ENCODE results near the gene CD300H. TPM values are rescaled to one million over a fixed set of nuclear protein-coding genes. Genes with fewer than 3 reads are reported as not detected.

The CD300H gene
- polyA plus RNA-seq, 12 donors, result 0.32 to 0.37 TPM; not detected in 10

DNA sequence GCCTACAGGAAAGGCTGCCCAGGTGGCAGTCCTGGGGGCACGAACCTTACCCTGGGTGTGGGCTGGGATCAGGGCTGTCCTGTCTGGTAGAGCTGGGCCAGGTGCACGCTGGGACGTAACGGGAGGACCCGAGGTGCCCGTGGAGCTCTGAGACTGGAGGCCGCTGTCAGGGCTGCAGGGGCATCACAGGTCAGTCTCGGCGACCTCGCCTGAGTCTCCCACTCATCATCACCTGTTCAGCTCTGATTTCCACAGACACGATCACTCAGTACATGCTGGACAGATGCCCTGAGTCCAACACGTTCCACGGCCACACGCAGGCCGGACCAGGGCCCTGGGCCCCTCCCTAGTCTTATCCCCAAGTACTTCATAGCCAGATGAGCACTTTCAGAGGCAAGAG, 16.7 kb downstream of the CD300H start:
- DNase-seq, result no peak

DNA sequence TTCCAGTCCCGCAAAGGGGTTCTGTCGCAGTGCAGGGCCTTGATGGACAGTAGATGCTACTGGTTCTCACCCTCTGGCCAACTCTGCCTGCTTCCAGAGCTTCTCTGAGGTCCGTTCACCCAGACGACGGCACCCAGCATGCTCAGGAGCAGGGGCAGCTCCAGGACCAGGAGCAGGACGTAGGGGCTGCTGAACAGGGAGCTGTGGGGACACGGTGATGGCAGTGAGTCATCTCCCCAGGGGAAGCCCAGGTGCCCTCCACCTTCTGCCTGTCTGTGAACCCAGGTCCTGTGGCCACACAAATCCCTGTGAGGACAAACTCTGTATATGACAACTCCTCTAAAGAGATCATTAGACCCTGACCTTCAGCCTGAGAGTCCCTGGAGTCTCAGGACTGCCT, 18.0 kb downstream of the CD300H start:
- DNase-seq, result no peak

DNA sequence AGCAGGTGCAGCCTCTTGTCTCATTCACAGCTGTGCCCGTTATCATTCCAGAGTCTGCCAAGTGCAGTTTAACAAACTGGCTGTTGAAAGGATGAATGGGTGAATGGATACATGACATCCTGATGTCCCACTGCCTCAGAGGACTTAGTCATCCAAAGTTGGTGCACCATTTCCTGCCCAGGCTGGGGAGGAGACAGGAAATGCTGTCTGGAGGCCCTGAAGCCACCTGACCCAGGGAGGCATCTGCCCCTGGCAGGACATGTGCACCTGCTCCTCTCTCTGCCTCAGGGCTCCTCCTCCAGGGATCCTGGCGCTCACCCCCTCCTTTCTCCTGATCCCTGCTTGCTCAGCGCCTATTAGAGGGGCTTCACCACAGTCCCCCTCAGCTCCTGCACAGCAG, 19.6 kb downstream of the CD300H start:
- no peak for DNase-seq

DNA sequence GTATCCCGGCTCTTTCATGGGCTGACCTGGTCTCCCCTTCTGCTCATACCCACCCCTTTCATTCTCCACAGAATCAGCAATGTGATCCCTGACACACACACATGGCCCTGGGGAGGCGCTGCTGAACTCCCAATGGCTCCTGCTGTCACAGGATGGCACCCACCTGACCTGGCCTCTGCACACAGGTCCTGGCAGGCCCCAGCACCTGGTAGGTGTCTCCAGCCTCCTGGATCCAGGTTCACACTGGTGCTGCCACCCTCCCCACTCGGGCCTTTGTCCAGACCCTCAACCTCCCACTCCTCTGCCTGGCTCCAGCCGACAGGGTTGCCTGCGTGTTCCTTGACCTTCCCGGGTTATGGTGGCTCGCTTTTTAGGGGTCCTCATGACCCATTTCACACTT, 20.0 kb downstream of the CD300H start:
- no peak for DNase-seq

DNA sequence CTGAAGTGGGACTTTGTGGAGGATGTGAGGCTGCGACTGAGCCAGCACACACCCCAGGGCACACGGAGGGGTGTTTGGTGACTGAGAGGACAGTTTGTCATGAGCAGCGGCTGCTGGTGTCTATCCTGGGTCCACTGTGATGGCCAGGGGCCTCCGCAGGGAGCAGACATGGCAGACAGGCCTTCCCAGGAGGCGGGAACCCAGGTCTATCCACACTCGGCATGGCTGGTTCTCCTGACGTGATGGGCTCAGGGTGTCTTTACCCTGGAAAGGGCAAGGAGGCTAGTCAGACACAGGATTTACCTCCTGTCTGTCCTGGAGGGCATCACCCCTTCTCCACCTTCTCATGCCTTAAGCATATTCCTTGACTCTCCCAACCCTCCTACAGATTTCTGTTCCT, 20.7 kb downstream of the CD300H start:
- DNase-seq, result no peak

DNA sequence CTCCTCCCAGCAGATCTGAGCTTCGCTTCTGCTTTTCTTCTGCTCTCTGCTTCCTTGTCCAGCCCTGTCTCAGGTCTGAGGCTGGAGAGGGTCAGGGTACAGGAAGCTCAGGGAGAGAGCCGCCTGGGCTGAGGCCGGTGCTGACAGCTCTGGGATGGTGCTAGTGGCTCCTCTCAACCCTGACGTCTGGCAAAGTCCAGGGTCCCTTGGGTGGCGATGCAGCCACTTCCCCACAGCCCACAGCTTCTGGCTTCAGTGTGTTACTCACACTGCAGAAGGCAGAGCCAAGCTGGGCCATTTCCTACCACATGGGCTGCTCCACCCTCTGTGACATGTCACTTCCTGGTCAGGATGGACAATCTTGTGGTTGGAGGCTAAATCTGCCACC, 21.5 kb downstream of the CD300H start, which contains the start of gene CD300C:
CD300C (minus strand) TSS at position 273 of the 388 bp plus-strand sequence. CDS start 333 bp downstream, outside the sequence.
- no peak for DNase-seq

DNA sequence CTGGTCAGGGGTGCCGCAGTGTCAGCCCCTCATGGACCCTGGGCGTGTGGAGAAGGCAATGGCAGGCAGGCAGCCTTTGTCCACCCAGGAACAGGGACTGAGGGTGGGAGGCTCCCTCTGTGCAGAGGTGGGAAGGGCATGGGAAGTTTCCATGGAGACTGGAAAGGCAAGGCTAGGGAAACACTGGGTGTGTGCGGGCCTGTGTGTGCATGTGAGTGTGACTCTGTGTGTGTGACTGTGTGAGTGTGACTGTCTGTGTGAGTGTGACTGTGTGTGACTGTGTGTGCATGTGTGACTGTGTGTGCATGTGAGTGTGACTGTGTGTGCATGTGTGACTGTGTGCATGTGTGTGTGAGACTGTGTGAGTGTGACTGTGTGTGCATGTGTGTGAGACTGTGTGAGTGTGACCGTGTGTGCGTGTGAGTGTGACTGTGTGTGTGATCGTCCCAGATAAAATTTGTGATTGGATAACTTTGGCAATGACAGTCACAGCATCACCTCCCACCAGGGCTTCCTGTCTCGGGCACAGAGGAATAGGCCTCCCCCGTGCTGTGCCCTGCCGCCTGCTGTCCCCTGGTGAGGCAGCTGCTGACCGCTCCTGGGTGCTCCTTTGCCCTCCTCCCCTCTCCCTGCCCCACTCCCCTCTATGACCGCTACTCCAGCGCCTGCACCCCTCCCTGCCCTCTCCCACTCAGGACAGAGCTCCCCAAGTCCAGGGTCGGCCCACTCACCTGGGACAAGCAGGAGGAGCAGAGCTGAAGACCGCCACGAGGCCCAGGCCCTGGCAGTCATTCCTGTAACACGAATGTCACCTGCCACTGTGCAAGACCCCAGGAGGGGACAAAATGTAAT, 22.1 kb downstream of the CD300H start:
- no peak for DNase-seq

DNA sequence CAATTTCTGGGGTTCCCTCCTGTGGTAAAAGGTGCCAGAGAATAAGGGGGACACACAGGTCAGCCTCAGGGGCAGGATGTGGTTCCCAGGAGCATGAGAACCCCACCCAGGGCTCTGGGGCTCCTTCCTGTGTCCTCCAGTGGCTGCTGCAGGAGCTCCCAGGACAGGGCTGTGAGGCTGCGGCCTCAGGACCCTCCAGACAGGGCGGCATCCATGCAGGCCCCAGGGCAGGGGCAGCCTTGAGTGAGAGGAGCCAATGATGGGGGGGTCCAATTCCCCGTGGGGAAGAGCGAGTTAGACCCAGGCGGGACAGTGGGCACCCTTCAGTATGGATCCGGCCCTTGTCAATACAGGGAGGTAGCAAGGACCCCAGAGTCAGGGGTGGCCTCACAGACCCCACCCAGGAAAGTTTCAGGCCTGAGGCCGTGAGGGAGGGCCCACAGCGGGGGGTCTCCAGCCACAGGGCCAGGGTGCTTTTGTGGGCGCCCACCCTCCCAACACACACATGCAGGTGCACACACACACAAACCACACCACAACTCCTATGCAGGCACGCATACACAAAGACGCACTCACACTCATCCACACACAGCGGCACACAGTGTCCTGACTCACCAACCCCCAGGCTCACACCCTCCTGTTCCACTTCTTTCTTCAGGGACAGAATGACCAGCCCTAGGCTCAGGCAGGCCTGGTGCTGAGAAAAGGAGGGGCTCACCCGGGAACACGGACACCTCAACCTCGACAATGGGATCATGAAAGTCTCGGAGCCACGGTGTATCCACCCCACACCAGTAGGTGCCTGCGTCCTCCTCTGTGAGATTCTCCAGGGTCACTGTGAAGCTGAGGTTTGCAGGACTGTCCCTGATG, 23.2 kb downstream of the CD300H start:
- DNase-seq, result no peak

DNA sequence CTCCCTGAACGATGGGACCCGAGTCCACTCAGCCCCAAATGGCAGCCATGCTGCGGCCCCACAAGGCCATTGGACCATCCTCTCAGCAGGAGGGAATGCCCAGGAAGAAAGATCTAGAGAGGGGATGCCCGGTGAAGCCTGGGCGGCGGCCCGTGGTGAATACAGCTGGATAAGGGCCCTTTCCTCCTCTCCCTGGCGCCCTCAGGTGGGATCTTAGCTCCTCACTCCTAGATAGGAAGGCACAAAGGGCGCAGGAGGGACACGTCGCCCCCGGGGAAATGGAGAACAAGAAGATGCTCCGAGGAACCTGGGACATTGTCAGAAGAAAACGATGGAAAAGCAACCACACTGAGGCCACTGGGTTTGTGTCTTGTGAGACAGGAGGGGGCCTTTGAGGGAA, 23.9 kb downstream of the CD300H start:
- no peak for DNase-seq

DNA sequence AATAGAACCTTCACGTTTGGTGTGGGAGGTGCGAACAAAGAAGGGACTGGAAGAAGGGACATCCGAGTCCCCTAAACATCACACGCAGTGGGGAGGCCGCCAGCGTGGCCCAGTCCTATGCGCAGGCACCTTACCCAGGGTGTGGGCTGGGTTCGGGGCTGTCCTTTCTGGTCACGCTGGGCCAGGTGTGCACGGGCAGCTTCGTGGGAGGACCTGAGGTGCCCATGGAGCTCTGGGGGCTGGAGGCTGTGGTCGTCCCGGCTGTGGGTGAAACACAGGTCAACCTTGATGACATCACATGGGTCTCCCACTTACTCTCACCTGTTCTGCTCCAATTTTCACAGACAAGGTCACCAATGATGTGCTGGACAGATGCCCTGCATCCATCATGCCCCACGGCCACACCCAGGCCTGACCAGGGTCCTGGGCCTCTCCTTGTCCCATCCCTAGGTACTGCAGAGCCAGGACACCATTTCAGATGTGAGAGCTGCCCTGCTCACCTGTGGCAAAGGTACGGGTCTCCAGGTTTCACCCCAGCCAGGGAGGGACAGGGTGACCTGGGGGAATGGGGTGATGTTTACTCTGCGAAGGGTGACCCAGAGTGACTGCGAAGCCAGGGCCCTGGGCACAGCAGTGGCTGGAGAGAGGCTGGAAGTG, 24.5 kb downstream of the CD300H start:
- no peak for DNase-seq

DNA sequence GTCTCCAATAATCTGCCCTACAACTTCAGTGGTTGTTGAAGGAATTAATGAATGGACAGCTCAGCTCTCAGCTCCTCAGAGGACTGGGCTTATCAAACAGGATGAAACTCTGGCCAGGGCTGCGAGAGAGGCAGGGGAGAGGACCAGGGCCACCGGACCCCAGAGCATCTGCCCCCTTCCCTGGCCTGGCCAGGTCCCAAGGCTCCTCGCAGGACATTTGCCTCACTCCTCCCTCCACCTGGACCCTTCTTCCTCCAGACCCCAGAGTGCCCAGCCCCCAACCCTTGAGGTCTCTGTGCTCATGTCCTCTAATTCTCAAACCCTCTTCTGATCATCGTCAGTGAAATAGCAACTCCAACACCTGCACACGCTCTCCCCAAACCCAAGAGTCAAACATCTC, 25.1 kb downstream of the CD300H start:
- DNase-seq, result no peak

DNA sequence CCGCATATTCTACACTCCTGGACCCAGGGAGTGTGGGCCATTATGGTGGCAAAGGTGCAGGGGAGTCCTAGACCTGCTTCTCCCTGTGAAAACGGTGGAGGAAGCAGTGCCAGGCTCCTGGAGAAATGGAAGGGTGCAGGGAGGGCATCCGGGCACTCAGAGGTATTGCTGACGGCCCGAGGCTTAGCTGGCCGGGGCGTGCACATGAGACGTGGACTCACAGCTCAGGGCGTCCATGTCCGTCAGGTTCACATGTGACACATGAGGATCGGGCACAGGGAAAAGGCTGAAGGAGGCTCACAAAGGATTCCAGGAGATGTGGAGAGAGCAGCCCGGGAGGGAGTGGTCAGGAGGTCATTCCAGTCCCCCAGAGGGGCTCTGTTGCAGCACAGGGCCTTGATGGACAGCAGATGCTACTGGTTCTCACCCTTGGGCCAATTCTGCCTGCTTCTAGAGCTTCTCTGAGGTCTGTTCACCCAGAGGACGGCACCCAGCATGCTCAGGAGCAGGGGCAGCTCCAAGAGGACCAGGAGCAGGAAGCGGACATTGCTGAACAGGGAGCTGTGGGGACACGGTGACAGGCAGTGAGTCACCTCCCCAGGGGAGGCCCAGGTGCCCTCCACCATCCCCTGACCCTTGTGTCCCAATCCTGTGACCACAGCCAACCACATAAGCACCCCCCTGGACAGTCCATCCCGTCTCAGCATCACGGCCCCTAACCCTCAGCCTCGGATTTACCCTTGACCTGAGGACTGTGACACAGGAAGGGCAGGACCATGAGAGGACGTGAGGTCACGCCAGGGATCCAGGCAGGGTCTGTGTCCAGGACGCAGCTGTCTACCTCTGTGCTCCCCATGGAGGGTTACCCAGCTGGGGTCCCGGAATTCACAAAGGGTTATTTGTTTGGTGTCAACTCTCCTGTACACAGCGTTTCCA, 25.9 kb downstream of the CD300H start:
- no peak for DNase-seq

DNA sequence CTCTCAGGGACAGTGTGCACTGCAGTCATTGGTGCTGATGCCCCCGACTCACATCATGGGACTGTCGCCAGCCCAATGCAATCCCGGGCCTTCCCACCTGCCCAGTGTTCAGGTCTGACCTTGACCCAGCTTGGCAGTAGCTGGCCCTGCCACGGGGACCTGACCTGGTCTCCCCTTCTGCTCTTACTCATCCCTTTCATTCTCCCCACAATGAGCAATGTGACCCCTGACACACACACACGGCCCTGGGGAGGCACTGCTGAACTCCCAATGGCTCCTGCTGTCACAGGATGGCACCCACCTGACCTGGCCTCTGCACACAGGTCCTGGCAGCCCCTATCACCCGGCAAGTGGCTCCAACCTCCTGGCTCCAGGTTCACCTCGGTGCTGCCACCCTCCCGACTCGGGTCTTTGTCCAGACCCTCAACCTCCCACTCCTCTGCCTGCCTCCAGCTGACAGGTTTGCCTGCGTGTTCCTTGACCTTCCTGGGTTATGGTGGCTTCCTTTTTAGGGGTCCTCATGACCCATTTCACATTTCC, 28.0 kb downstream of the CD300H start:
- no peak for DNase-seq

DNA sequence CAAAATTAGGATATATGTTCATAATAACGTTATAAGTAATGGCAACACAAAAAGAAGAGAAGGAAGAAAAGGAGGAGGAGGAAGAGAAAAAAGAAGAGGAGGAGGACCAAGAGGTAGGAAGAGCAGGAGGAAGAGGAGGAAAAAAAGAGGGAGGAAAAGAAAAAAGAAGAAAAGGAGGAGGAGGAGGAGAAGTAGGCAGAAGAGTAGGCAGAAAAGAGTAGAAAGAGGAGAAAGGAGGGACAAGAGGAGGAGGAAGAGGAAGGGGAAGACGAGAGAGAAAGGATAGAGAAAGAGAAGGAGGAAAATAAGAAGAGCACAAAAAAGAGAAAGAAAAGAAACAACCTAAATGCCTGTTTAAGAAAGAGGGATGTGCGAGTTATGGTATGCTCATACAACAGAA, 30.4 kb downstream of the CD300H start:
- DNase-seq, result no peak

DNA sequence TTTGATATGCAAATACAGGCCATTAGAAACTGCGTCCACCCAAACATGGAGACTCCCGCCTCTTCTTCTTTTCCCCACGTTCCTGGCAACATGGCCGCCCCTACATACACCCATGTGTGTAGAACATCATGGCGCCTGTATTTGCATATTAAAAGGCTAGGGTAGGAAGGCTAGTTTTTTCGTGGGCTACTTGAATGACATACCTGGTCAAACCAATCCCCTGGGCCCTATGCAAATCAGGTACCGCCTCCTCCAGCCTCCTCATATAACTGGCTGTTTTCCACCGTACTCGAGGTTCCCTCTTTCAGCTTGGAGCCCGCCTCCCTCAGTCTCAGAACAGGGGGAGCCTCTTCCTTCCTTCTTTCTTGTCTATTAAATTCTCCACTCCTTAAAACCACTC, 35.2 kb downstream of the CD300H start:
- DNase-seq, result no peak

DNA sequence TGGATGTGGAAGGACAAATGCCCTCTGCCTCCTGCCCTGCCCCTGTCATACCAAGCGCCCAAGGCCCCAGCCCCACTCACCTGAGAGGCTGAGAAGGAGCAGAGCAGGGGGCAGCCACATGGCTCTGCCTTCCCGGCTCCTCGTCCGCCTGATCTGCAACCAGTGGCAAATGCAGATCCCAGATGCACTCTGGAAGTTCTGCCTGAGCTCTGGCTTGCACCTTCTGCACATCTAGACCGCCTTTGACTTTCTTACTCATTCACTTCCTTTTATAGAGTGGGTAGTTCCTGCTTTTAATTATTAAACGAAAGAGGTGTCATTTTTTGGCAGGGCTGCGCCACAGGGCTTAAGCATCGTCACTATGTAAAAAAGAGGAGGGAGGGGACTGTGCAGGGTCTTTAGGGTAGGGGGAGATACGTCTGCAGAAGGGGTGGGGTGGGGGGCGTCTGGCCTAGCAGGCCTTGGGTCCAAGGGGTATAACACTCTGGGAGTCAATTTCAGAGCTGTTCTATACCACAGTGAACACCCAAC, 36.0 kb downstream of the CD300H start, which contains the start of gene CD300LB:
CD300LB (minus strand) TSS at position 245 of the 531 bp plus-strand sequence; CDS start at position 120, 125 bp downstream.
- DNase-seq, result no peak

DNA sequence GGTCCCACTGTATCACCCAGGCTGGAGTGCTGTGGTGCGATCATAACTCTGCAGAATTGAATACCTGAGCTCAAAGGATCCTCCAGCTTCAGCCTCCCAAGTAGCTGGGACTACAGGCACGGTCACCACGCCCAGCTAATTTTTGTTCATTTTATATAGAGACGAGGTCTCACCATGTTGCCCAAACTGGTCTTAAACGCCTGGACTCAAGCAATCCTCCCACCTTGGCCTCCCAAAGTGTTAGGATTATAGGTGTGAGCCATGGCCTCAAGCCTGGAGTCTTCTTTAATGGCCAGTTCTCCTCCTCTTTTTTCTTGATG, 36.5 kb downstream of the CD300H start:
- no peak for DNase-seq

DNA sequence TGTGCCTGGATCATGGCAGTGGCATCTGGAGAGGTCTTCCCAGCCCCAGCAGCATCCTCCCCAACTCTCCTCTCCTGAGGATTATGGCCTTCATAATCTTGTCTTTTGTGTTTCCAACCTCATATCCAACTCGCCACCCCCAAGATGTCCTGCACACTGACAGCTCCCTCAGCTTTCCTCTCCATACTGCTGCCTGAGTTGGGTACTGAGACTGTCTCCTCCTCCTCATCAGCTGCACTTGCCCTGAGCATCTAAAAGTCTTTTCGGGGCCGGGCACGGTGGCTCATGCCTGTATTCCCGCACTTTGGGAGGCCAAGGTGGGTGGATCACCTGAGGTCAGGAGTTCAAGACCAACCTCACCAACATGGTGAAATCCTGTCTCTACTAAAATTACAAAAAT, 38.1 kb downstream of the CD300H start:
- no peak for DNase-seq

DNA sequence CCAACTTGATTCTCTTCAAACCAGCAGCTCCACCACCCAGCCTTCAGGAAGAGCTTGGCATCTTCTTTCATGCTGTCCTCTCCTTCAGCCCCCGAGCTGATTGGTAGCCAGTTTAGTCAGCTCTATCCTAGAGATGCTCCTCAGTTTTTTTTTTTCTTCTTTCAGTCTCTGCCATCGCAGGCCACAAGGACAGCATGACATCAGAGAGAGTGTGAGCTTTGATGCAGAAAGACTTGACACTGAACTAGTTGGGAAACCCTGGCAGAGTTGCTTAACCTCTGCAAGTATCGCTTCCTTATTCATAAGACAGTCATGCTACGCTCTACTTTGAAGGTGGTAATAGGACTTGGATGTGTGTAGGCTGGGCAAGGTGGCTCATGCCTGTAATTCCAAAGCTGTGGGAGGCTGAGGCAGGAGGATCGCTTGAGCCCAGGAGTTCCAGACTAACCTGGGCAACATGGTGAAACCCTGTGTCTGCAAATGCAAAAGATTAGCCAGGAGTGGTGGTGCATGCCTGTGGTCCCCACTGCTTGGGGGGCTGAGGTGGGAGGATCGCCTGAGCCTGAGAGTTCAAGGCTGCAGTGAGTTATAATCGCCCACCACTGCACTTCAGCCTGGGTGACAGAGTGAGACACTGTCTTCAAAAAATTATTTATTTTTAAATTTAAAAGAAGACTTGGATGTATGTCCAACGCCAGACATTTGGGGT, 38.7 kb downstream of the CD300H start:
- DNase-seq, result no peak

DNA sequence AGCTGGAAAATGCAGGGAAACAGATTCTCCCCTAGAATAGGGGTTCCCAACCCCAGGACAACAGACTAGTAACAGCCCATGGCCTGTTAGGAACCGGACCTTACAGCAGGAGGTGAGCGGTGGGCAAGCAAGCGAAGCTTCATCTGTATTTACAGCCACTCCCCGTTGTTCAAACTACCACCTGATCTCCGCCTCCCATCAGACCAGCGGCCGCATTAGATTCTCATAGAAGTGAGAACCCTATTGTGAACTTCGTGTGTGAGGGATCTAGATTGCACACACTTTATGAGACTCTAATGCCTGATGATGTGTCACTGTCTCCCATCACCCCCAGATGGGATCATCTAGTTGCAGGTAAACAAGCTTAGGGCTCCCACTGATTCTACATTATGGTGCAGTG, 39.6 kb downstream of the CD300H start:
- DNase-seq, result no peak
